A172 (cell line): ENCODE data around the gene MPO. TPM values are rescaled to one million over a fixed set of nuclear protein-coding genes. Genes with fewer than 3 reads are reported as not detected.

Source experiments
- DNase-seq: peaks from one replicate; pipeline ENCODE4 v3.0.0-alpha.2; 2015; ENCODE audit warnings: low spot score
- total RNA-seq: library from RNA; depleted of rRNA; stranded (reverse); fragments of >200 nt; shearing (Covaris generic); gene quantifications from 2 replicates; pipeline ENCODE4 v1.2.3, GENCODE V29; 2014

The MPO gene
- total RNA-seq, 1 experiment from 2014 or later: not detected

DNA sequence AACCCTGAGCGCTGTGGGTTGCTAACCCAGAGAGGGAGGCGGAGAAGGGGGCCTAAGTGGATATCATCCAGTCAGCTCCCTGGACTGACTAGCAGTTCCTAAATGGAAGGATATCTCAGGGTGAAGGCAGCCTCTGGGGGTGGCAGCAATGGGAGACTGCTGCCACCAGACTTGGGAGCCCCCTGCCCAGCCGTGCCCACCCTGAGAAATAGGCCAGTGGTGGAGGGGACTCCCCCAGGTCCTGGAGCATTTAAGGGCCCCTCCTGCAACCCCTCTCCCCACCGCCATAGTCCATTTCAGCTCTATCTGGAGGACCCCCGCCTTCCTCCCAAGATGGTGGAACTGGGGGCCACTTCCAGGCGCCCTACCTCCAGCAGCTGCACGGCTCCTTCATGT lies 39.4 kb upstream of the MPO start:
- no peak for DNase-seq

DNA sequence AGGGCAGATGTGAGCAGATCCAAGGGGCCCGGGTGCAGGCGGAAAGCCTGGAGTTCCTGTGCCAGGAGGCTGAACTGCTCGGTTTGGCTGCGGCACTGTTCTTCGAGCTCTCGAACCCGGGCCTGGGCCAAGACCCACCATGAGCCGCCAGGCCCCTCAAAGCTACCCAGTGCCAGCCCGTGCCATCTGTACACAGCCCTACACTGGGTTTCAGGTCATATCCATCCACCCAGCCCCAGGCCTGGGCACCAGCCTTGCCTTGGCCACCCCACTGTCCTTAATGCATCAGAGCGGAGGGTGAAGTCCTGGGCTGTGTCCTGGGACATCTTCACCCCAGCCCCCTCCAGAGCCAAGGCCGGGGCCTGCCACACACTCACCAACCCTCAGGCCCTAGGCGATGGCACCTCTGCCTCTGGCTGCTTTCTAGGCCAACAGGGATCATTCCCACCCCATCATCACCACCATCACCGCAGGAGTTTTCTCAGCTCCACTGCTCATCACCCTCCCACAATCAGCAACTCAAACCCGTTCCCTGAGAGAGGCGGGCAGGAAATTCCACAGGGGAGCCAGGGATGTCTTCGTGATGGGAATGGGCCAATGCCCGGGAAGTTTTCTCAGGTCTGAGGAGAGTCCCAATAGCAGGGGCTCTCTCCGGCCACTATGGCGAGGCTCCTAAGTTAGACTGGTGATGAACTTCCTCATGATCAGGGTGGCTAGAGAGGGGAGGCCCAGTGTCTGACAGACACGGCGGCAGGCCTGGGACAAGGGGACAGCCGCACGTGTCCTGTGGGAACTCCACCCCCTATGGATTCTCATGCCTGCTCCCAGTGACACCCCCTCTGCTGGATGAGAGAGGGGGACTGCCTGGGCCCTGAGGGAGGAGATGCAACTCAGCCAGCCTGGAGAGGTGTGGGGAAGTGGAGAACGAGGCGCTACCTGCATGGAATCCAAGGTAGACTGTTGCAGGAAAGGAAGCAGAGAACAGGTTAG lies 38.7 kb upstream of the MPO start:
- DNase-seq: no peak

DNA sequence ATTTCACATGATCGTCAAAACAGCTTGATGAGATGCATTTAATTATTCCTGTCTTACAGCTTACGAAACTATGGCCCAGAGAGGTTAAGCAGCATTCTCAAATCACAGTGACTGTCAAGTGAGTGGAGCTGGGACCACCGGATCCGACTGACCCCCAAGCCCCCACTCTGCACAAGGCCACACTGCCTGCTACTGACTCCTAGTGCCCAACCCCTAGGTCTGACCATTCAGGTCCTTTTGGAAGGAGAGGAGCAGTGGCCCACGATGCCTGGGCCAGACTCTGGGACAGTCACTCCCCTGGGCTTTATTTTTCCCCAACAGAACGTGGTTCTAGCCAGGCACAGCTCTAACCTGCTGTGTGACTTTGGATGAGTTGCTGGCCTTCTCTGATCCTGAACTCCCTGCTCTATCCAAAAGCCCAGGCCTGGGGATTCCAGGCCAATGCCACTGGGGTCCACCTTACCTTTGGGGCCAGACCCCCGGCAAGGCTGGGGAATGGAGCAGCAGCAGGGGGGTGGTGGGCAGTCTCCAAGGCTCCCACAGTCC lies 38.0 kb upstream of the MPO start:
- DNase-seq: no peak

DNA sequence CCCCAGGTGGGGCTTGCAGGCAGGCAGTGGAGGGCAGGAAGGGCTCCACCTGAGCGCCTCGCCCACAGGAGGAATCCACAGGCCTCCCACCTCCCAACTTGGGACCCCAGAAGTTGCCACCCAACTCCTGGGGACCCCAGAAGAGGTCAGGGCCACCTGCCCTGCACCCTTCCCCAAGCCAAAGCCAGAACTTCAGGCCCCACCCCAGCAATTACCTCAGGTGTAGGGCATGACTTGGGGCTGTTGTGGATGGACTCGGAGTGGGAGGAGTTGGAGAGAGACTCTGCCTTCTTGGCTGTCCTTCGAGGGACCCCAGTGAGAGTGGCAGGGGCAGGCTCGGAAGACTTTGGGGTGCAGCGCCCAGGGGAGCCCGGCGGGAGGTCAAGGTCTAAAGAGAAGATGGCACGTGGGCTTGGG lies 37.3 kb upstream of the MPO start:
- no peak for DNase-seq

DNA sequence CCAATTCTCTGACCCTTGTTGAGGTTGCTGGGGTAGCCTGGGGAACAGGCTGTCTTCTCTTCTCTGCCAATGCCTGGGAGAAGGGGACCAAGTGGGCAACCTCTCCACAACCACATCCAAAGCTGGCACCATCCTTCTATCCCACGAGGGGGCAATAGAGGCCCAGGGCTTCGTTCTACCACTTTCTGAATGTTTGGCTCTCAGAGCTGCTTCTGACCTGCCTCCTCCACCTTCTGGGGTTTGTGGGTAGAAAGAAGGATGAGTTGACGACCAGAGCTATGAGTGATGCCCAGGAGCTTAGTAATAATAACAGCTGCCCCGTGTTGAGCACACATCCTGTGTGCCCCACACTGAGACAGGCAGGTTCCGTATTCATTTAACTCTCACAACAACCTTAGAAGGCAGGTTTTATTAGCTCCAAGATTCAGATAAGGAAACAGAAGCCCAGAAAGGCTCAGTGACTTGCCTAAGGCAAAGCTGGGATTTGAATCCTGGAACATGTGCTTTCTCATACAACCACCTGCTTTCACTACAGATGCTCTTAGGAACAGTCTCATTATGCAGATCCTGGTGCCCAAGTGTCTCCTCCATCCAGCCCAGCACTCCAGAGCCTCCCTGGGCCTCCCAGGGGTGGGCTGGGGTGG lies 36.8 kb upstream of the MPO start:
- DNase-seq: peak; percentile 82

DNA sequence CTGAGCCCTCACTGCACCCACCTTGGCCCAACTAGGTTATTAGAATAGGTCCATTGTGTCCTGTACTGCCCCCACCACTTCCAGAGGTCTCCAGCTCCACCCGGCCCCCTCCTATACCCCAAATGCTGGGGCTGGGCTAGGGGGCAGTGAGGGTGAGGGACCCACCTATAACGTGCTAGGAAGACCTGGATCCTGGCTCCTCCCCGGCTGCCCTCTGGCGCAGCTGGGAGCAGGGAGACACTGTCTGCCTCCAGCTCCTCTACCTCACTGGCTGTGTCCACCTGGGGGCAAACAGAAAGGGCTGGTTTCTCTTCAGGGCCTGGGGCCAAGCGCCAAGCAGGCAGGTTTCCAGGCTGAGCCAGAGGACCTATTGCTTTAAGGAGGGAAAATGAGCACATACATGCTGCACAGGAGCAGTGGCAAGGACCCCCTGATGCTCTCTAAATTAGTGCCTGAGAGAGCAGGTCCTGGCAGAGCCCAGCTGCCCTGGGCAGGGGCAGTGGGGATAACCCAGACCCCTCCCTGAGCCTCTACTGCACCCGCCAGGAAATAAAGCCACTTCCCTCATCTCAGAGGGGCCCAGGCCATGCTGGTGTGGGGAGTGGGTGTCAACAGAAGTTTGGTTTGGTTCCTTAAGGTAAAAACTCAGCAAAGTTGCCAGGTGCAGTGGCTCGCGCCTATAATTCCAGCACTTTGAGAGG lies 35.7 kb upstream of the MPO start:
- DNase-seq: no peak

DNA sequence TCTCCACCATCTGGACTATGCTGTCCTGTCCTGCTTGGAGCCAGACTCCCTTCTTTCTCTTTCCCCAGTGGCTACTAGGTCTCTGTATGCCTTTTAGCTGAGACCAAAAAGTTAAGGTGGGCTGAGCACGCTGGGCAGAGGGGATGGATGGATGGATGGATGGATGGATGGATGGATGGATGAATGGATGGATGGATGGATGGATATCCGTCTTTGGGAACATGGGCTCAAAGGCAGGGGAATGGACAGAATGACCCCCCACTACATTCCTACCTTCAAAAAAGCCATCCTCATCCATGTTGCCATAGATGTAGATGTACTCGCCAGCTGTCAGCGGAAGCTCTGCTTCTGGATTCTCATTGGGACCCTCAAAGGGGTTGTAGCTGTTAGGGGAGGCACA lies 35.0 kb upstream of the MPO start:
- DNase-seq: no peak

DNA sequence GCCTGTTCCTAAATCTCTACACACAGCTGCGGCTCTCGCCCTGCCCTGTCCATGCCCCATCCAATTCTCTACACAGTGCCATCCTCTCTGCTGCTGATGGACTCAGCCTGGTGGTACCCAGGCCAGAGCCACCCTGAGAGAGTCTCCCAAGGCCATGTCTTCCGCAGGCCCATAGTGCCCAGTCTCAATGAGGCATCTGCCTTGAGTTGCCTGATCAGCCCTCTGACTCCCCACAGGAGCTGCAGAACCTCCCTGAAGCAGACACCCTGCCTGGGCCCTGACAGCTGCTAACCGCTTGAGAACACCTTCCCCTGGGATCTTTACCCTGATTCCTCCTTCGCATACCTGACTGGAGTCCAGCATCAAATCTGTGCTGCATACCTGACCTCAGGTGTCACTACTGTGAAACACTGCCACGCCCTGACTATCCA lies 34.6 kb upstream of the MPO start:
- no peak for DNase-seq

DNA sequence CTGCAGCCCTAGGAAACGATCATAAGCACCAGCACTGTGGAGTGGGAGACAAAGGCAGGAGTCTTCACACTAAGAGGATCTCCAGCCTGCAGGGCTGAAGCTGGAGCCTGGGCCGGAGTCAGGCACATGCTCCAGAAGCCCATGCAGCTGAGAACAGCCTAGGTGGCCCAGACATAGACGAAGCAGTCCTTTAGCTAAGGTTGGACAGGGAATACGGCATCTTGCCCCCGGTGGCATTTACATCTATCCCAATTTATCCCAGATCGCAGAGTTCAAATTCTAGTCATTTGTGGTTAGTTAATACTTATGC lies 33.9 kb upstream of the MPO start:
- DNase-seq: no peak

DNA sequence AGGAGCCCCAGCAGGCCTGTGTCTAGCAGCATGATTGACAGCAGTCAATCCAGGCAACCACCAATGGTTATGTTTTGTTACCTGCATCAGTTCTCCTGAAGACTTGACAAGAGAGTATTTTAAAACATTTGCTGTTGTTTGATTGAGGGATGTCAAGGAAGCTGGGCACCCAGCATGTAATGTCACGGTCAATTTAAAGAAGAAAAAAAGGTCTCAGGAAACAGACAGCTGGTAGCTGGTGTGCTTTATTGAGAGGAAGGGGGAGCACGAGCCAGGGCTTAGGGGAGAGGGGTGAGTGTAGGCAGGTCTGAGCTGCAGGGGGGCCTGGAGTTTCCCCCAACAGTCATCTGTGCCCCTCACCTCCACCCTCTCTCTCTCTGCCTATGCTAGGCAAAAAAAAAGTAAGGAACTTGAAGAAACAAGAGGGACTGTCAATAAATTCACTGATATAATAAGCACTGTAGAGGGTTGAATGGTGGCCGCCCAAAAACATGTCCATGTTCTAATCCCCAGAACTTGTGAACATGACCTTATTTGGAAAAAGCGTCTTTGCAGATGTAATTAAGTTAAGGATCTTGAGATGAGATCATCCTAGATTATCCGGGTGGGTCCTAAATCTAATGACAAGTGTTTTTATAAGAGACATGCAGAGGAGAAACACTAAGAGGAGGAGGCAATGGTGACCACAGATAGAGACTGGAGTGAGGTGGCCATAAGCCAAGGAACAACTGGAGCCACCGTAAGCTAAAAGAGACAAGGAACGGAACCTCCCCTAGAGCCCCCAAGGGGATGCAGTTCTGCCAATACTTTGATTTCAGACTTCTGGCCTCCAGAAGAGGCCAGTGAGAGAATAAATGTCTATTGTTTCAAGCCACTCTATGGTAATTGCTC lies 33.3 kb upstream of the MPO start:
- no peak for DNase-seq

DNA sequence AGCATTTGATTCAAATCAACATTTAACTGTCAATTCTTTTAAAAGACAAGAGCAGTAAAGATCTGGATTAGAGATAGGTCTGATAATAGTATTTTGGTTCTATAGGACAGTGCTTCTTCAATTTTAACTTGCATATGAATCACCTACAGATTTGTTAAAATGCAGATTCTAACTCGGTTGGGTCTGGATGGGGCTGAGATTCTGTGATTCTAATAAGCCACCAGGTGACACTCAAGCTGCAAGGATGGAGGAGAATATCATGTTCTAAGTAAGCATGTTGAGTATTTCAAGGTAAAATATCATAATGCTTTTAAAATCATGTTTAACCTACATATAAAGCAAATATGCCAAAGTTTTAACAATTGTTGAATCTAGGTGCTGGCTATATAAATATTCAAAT lies 32.1 kb upstream of the MPO start:
- DNase-seq: no peak

DNA sequence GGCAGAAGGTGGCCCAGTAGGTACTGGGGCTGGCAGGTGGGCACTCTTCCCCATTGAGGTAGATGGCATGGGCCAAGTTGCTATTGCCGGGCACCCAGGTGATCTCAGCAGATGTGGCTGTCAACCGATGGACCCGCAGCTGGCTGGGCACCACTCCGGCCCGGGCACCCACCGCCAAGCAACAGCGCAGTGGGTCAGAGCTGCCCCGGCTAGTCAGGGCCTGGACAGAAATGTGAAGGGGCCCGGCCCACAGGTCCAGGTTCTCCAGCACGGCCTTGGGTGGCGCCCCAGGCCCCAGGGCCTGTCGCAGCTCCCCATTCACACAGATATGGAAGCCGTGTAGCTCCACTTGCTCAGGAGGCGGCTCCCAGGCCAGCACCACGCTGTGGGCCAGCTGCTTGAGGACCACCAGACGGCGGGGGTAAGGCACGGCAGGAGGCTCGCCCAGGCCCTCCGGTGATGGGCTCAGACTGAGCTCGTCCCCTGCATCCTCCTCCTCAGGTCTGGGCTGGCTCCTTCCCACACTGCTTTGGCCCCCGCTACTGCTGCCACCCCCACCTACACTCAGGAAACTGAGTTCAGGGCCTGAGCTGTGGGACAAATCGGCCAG lies 31.4 kb upstream of the MPO start:
- DNase-seq: no peak

DNA sequence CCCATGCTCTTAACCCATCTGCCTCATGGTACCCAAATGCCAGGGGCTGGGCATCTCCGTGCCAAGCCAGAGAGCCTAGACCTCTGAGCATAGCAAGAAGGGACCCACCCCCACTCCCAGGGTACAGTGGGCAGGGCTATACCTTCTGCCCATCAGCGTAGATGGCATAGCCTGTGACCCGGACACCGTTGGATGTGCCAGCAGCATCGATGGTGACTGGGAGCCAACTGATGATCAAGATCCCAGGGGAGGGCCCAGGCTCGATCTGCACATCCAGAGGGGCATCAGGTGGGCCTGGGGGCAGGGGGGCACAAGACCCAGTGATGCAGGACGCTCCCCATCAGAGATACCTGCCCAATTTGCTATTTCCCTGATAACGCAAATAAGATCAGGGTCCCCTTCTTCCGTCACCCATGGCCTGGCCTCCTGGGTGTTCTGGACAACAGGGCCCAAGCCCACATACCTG lies 30.7 kb upstream of the MPO start:
- DNase-seq: no peak

DNA sequence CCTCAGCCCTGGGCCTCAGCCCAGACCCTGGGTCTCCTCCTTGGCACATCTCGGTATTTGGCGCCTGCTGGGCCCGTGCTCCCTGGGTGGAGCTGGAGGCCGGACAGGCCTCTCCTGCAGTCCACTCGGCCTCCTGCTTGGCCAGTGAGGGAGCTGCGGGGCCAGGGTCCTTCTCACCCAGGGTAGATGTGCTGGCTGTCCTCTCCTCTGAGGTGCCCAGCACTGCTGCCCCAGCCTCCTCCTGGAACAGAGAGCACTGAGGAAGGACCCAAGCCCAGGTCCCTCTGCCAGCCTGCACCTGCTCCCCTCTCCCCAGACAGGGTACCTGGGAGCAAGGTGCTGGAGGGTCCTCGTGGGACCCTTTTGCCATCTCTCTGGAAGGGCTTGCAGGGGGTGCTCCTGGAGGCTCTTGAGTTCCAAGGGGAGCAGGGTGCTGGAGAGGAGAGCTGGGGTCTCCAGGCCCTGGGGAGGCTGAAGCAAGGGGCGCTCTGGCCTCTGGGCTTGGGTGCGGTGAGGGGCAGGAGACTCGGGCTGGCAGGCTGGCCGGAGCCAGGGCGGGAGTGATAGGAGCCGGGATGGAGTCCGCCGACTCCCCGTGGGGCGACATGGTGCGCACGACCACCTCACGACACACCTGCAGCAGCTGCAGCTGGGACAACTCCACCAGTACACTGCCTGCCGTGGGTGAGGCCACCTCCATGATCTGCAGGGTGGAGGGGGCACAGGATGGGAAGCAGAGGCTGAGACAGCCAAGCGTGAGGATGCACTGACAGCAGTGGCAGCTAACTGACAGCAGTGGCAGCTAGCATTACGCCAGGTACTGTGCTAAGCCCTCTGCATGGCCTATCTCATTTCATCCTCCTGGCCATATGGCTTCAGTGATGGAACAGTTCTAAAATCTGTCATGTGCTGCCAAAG lies 30.0 kb upstream of the MPO start:
- DNase-seq: no peak

DNA sequence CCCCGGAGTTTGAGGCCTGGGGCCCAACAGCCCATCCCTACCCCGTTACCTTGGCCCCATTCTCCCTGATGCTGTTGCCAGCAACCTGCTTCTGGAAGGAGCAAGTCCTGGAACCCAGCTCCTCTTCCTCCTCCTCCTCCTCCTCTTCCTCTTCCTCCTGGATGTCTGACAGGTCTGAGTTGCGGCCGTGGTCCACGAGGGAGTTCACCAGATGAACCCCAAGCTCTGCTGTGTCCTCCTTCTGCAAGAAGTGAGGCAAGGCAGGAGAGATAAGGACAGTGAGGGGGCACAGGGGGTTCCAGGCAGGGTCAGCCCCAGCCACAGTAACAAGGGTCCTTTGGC lies 29.2 kb upstream of the MPO start:
- DNase-seq: no peak

DNA sequence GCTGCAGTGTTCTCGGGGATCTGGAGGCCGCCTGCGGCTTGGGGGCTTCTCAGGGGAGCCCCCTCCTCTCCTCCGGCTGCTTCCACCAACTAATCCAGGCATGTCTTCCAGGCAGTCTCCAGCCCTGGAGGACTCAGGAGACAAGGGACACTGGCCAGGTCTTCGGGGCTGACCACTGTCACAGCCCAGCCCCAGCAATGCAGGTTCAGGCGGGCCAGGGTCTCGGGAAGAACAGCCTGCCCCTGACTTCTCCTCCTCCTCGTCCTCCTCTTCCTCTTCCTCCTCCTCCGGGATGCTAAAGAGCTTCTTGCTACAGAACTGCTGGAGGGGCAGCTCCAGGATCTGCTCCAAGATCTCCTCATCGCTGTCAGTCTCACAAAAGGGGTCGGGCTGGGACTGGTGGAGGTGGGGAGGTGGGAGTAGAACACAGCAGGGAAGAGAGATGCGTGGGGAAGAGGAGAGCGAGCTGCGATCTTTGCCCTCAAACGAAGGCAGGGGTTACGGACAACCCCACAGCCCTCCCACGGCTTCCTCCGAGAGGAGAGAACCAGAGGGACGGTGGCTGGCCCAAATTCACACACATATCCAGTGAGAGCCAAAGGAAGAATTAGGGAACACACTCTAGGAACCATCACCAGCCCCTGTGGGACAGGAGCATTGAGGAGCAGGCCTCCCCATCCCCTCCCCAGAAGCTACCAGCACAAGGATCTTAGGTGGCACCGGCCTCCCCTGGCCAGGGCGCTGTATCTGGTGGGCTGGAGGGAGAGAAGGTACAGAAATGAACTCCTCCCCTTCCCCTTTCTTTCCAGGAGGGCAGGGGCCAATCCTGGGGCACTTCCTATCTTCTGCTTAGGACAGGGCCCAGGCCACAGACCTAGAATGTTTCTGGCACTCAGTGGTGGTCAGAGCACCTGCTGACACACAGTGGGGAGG lies 28.5 kb upstream of the MPO start:
- DNase-seq: no peak

DNA sequence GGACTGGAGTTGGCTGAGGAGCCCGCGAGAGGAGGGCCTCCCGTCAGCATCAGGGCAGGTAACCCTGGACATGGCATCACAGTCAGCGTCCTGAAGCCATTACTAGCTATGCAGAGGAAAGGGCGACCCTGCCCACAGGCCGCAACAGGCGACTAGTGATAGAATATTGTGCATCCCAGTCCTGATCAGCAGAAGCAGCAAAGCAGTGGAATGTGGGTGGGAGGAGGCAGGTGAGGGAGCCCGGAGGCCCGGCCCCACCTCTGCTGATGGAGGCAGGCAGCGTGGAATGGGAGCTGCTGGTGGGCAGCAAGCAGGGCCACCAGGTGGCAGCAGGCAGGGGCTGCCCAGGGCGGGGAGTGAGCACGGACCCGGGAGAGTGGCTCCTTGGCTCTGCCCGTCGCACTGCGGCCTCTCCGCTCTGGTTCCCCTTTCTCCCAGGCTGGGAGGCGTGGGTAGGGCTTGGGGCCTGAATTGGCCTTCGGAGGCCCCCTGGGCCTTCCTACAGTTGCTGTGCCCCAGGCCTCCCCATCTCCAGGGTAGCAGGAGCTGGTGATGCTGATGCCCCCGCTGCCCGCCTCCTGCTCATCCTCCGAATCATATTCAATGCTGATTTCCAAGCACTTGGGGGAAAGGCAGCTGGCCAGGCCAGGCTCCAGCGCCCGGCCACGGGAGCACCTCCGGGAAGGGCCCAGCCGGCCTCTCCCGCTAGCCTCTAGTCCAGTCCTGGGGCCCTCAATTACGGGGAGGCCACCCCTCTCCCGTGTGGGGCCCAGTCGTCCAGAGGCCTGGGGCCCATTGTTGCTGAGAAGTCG lies 27.6 kb upstream of the MPO start:
- no peak for DNase-seq
